Measurements from ENCODE around the gene ABT1. TPM values are rescaled to one million over a fixed set of nuclear protein-coding genes. Genes with fewer than 3 reads are reported as not detected.

The ABT1 gene
- total and polyA plus RNA-seq, 4 experiments from 2014 or later = 33.5 to 63.9 (median 42.4) TPM

DNA sequence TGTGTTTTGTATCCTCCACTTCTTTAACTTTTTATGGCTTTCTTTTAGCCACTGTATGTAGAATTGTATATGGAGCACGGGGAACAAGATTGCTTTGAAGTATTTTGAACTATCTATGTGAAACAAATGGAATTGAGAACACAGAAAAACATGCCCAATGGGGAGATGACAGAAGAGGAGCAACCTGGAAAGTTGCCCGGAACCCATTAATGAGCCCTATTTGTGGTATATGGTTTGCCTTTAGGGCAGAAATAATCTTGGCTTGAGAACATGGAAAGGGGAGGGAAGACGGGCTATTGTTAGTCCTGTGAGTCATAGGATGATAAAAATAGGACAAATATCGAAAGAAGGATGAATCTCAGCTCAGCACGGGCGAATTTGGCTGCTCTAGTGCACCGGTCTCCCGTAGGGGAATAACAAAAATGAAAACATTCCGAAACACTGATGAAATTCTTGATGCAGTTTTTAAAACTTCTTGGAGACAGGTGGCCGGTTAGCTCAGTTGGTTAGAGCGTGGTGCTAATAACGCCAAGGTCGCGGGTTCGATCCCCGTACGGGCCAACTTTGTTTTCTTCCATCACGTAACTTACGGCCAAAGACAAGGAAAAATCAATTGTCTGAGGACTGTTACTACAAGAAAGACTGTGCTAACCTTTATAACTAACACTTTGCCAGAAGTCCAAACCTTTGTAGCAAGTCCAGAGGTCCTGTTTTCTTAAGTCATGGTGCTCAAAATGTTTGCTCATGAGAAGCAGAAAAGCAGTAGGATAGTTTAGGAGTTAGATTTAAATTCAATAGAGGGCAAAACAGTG, 42.9 kb upstream of the ABT1 start:
- Histone ChIP-seq H3K4me3 (ENCODE audit: low read length in 2 of 2) (peak overlapping the region; percentile 67 to 93), H3K9me3 (ENCODE audit: control insufficient read depth in 1 of 2, low read length in 2 of 2) (no peaks in the 10 kb centered on the region), H3K27me3 (ENCODE audit: insufficient read depth, low read length) (no peaks in the 10 kb centered on the region), H3K36me3 (ENCODE audit: insufficient read depth, low read length) (no peaks in the 10 kb centered on the region), H3K4me1 (ENCODE audit: insufficient read depth, low read length) (peaks cover 31% of the 10 kb centered on the region), H3K27ac (ENCODE audit: low read depth, low read length) (peak overlapping the region; percentile 31)
- Mint-ChIP-seq H3K4me1 (peaks cover 11 to 28% (median 19%) of the 10 kb centered on the region in 4 donors), H3K9me3 (no peaks in the 10 kb centered on the region), H3K27me3 (peaks cover 0 to 2% of the 10 kb centered on the region in 2 donors), H3K4me3 (no peak overlapping the region), H3K36me3 (peaks cover 0 to 5% of the 10 kb centered on the region in 2 donors), H3K27ac (no peak overlapping the region)
- intact Hi-C loops (cut with micrococcal nuclease) = loop anchor here (1.0 to 5.0 kb wide), 7 partner anchors 14 to 189 kb away; partner anchors contain the start of genes BTN3A1 and BTN3A2
- ChIA-PET POLR2A (ENCODE audit: partially characterized antibody) (interaction anchor here (0.5 to 12.2 kb wide), 36 partner anchors 9 to 1271 kb away, joined by 3 to 181 read pairs (median 4); partner anchors contain the start of genes BTN2A2 and HMGN4), CTCF (ENCODE audit: partially characterized antibody) (interaction anchor here (0.7 to 9.3 kb wide), 8 partner anchors 13 to 1219 kb away, joined by 3 to 50 read pairs (median 4); partner anchors contain the start of gene HMGN4)
- DNase-seq = peak; percentile 83 to 88 (median 86)

DNA sequence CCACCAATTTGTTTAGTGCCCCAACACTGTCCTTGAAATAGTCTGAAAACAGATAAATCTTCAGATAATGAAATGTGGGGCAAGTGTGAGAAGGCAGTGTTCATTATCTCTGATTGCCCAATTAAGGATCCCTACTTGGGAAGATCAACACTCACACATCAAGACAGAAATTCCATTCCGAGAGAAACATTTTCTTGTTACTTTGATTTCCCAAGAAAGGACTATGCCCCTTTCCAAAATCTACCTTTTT, 42.4 kb upstream of the ABT1 start:
- H3K27ac Mint-ChIP-seq = peak overlapping the region in 1 of 7 donors; percentile 95
- DNase-seq = no peak
- no peaks in the 10 kb centered on the region for H3K27me3 ChIP-seq (ENCODE audit: insufficient read depth, low read length)

DNA sequence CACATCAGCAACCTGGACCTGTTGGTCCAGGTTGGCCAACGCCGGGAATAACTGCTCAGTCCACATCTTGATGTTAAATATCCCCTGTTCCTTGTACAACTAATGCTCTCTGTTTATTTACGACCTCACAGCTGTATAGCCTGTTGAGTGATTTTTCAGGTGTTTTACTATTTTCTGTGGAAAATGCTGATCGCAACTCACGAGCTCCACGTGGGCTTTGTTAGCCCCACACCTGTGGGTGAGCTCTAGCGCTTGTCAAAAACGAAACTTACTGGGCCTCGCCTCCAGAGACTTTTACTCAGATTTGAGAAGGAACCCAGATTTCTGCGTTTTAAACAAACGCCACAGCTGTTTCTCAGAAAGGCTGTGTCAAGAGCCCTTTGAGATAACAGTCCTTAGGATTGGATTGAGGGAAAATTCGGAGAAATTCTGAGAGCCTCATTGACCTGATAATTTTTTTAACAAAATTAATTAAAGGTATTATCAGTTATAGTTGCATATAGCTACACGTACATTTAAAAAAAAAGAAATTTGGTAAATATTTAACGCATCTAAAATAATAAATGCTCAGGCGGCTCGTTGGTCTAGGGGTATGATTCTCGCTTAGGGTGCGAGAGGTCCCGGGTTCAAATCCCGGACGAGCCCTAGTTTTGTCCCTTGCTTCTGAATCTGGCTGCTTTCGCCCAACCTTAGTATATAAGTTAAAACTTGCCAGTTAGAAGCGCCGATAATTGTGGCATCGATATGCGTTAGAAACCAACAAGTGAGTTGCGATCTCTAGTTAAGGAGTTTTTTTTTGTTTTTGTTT, 41.9 kb upstream of the ABT1 start:
- Mint-ChIP-seq H3K9me3 (no peaks in the 10 kb centered on the region), H3K4me1 (peaks cover 11 to 25% (median 19%) of the 10 kb centered on the region in 4 donors), H3K36me3 (peaks cover 0 to 5% of the 10 kb centered on the region in 2 donors), H3K27me3 (peaks cover 0 to 2% of the 10 kb centered on the region in 2 donors), H3K4me3 (peak overlapping the region in 4 of 8 donors; percentile 4 to 69 (median 64)), H3K27ac (peak overlapping the region in 4 of 7 donors; percentile 23 to 95 (median 54))
- Histone ChIP-seq H3K9me3 (ENCODE audit: control insufficient read depth in 1 of 2, low read length in 2 of 2) (no peaks in the 10 kb centered on the region), H3K4me1 (ENCODE audit: insufficient read depth, low read length) (peaks cover 27% of the 10 kb centered on the region), H3K27ac (ENCODE audit: low read depth, low read length) (peak overlapping the region; percentile 27), H3K4me3 (ENCODE audit: low read length in 2 of 2) (peak overlapping the region; percentile 67 to 93), H3K27me3 (ENCODE audit: insufficient read depth, low read length) (no peaks in the 10 kb centered on the region), H3K36me3 (ENCODE audit: insufficient read depth, low read length) (no peaks in the 10 kb centered on the region)
- POLR2A ChIA-PET (ENCODE audit: partially characterized antibody) = interaction anchor here (0.8 to 12.2 kb wide), 20 partner anchors 9 to 577 kb away, joined by 3 to 181 read pairs (median 4); partner anchors contain the start of genes BTN2A2 and HMGN4
- peak; percentile 65 to 82 (median 74) for DNase-seq
- CTCF ChIA-PET (ENCODE audit: partially characterized antibody) = interaction anchor here (0.6 to 9.3 kb wide), 9 partner anchors 14 to 367 kb away, joined by 3 to 50 read pairs (median 4); partner anchors contain the start of gene HMGN4
- intact Hi-C loops (cut with micrococcal nuclease) = loop anchor here (1.0 to 5.0 kb wide), 4 partner anchors 13 to 190 kb away; partner anchors contain the start of genes BTN3A1 and BTN3A2

More for the DNA sequence above, 42.4 kb upstream of the ABT1 start:
- Mint-ChIP-seq H3K4me1 (peaks cover 11 to 28% (median 19%) of the 10 kb centered on the region in 4 donors), H3K36me3 (peaks cover 0 to 5% of the 10 kb centered on the region in 2 donors), H3K27me3 (peaks cover 0 to 2% of the 10 kb centered on the region in 2 donors), H3K4me3 (no peak overlapping the region), H3K9me3 (no peaks in the 10 kb centered on the region)
- H3K4me1 ChIP-seq (ENCODE audit: insufficient read depth, low read length) = peaks cover 31% of the 10 kb centered on the region
- ChIA-PET POLR2A (ENCODE audit: partially characterized antibody) (interaction anchor here (0.7 to 12.2 kb wide), 30 partner anchors 10 to 578 kb away, joined by 3 to 181 read pairs (median 4); partner anchors contain the start of genes BTN2A2 and HMGN4), CTCF (ENCODE audit: partially characterized antibody) (interaction anchor here (0.7 to 9.3 kb wide), 8 partner anchors 13 to 366 kb away, joined by 3 to 50 read pairs (median 4); partner anchors contain the start of gene HMGN4)
- intact Hi-C loops (cut with micrococcal nuclease) = loop anchor here (1.0 to 5.0 kb wide), 4 partner anchors 14 to 189 kb away; partner anchors contain the start of genes BTN3A1 and BTN3A2
- H3K9me3 ChIP-seq (ENCODE audit: control insufficient read depth in 1 of 2, low read length in 2 of 2) = no peaks in the 10 kb centered on the region
- peak overlapping the region; percentile 27 for H3K27ac ChIP-seq (ENCODE audit: low read depth, low read length)
- no peaks in the 10 kb centered on the region for H3K36me3 ChIP-seq (ENCODE audit: insufficient read depth, low read length)
- peak overlapping the region; percentile 67 to 93 for H3K4me3 ChIP-seq (ENCODE audit: low read length in 2 of 2)

DNA sequence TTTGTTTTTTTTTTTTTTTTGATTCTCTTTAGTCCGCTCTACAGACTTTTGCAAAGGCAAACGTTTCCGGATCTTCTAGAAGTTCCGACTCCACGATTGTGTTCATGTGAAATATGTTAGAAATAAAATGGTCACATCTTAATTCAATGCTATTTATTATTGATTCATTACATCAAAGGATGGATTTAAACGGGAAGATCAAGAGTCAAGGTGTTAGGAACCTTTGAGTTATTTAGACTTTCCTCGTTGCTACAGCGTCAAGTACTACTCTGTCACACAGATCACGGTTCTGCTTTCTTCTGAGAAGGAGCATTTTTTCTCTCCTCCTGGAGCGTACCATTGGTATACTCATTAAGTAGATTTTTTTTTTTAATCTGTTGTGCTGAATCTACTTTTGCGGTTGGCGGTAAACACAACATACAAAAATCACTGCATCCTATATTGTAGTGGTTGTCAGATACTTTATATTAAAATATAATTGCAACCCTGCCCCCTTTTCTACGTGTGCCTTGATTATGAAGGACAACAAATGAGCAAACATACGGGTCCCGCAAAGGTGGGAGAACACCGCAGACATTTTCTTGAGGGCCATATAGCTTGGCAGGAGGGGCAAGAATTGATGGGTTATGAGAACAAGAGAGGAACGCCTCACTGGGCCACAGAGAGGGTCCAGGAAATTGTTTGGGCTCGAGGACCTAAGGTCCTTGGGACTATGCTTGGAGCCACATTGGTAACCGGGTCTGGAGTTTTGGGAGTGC, 41.1 kb upstream of the ABT1 start:
- H3K4me3 Mint-ChIP-seq = peak overlapping the region in 6 of 8 donors; percentile 3 to 69 (median 36)
- H3K27me3 ChIP-seq (ENCODE audit: insufficient read depth, low read length) = no peaks in the 10 kb centered on the region
- CTCF ChIA-PET (ENCODE audit: partially characterized antibody) = interaction anchor here (0.6 to 9.3 kb wide), 10 partner anchors 9 to 227 kb away, joined by 3 to 50 read pairs (median 4); partner anchors contain the start of gene HMGN4
- peaks cover 0 to 2% of the 10 kb centered on the region in 2 donors for H3K27me3 Mint-ChIP-seq
- no peaks in the 10 kb centered on the region for H3K36me3 ChIP-seq (ENCODE audit: insufficient read depth, low read length)
- H3K27ac ChIP-seq (ENCODE audit: low read depth, low read length) = no peak overlapping the region
- no peak overlapping the region for H3K4me3 ChIP-seq (ENCODE audit: low read length in 2 of 2)
- no peaks in the 10 kb centered on the region for H3K9me3 Mint-ChIP-seq
- intact Hi-C loops (cut with micrococcal nuclease) = no loop called here
- peaks cover 6 to 18% (median 13%) of the 10 kb centered on the region in 4 donors for H3K4me1 Mint-ChIP-seq
- POLR2A ChIA-PET (ENCODE audit: partially characterized antibody) = interaction anchor here (0.5 to 12.2 kb wide), 16 partner anchors 13 to 577 kb away, joined by 3 to 181 read pairs (median 6); partner anchors contain the start of gene HMGN4
- H3K27ac Mint-ChIP-seq = peak overlapping the region in 5 of 7 donors; percentile 23 to 83 (median 73)
- H3K36me3 Mint-ChIP-seq = peaks cover 0 to 5% of the 10 kb centered on the region in 2 donors
- H3K4me1 ChIP-seq (ENCODE audit: insufficient read depth, low read length) = peaks cover 21% of the 10 kb centered on the region
- no peak for DNase-seq
- no peaks in the 10 kb centered on the region for H3K9me3 ChIP-seq (ENCODE audit: control insufficient read depth in 1 of 2, low read length in 2 of 2)

DNA sequence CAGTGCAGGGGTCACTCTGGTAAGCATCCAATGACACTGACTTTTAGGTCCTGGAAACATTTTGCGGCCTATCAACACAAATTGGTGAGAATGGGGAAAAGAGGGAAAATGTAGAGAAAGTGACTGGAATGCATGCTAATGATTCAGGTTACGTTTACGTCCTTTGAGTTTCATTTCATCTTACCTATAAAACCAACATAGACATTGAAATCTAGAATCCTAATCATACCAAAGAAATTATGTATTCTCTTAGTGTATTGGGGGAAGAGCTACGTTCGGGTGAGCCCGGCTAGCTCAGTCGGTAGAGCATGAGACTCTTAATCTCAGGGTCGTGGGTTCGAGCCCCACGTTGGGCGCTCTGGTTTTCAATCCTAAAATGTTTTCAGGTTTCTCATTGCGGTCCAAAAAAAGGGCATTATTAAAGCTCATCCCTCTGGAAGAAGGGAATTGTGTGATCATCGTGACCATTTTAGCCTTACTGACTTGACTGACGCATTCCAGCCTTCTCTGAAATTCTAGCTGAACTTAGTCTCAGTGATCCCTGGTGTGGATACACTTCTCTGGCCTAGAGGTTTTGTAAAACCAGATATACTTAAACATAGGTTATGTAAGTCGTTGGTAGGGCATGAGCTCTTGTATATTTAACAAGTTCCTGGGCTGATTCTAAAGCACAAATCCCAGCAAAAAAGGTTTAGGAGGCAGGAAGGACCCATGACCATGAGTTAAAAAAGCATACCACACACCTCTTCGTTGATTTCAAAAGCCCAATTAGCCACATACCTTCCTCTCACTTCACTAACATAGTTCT, 40.3 kb upstream of the ABT1 start:
- Mint-ChIP-seq H3K36me3 (peaks cover 0 to 5% of the 10 kb centered on the region in 2 donors), H3K27ac (peak overlapping the region in 6 of 7 donors; percentile 17 to 91 (median 50)), H3K4me3 (peak overlapping the region in 4 of 8 donors; percentile 3 to 55 (median 28)), H3K27me3 (peaks cover 0 to 2% of the 10 kb centered on the region in 2 donors), H3K4me1 (peaks cover 5 to 17% (median 11%) of the 10 kb centered on the region in 4 donors), H3K9me3 (no peaks in the 10 kb centered on the region)
- H3K9me3 ChIP-seq (ENCODE audit: control insufficient read depth in 1 of 2, low read length in 2 of 2) = no peaks in the 10 kb centered on the region
- intact Hi-C loops (cut with micrococcal nuclease) = no loop called here
- peaks cover 18% of the 10 kb centered on the region for H3K4me1 ChIP-seq (ENCODE audit: insufficient read depth, low read length)
- H3K27me3 ChIP-seq (ENCODE audit: insufficient read depth, low read length) = no peaks in the 10 kb centered on the region
- no peak overlapping the region for H3K27ac ChIP-seq (ENCODE audit: low read depth, low read length)
- no peak overlapping the region for H3K4me3 ChIP-seq (ENCODE audit: low read length in 2 of 2)
- ChIA-PET POLR2A (ENCODE audit: partially characterized antibody) (interaction anchor here (0.5 to 12.2 kb wide), 13 partner anchors 12 to 384 kb away, joined by 3 to 181 read pairs (median 6); partner anchors contain the start of gene HMGN4), CTCF (ENCODE audit: partially characterized antibody) (interaction anchor here (0.9 to 1.6 kb wide), 6 partner anchors 8 to 227 kb away, joined by 3 to 5 read pairs (median 4); partner anchors contain the start of gene HMGN4)
- H3K36me3 ChIP-seq (ENCODE audit: insufficient read depth, low read length) = no peaks in the 10 kb centered on the region
- peak in 4 of 5 donors; percentile 36 to 43 (median 40) for DNase-seq

Measured in CD4-positive, alpha-beta memory T cell (primary cell).